Stimulated activated CD8-positive, alpha-beta memory T cell treated with anti-CD3 and anti-CD28 coated beads, Interleukin-4, amount 100 ng/mL, for 4 hours (primary cell): ENCODE results near the gene CCDC12.
A peak's percentile ranks its signal among the peaks of the same experiment; 100 is the strongest.

Experiments used
- DNase-seq, 2 donors: peaks; one replicate each; pipeline ENCODE4 v3.0.0-alpha.2; 2020; ENCODE audit warnings: low read depth in 2 of 2, low spot score in 1 of 2

Gene CCDC12

GRCh38 chr3:46976326-46977190 lies at the start of gene CCDC12:
CCDC12 (minus strand) TSS chr3:46976745; CDS start chr3:46976732, 13 bp downstream.
- peak; percentile 85 to 86 for DNase-seq

- DNase-seq: no peak
Measured at GRCh38 chr3:47024932-47025331, 48.4 kb upstream of the CCDC12 start.

- no peak for DNase-seq
Measured at GRCh38 chr3:47022641-47023071, 46.1 kb upstream of the CCDC12 start.

- DNase-seq: no peak
Measured at GRCh38 chr3:47020311-47020710, 43.8 kb upstream of the CCDC12 start.

- DNase-seq: no peak
Measured at GRCh38 chr3:47019201-47019600, 42.7 kb upstream of the CCDC12 start.

- no peak for DNase-seq
Measured at GRCh38 chr3:47018269-47018611, 41.7 kb upstream of the CCDC12 start.

GRCh38 chr3:47017504-47018268 lies 41.1 kb upstream of the CCDC12 start:
- no peak for DNase-seq

- peak in 1 of 2 donors; percentile 27 for DNase-seq
Measured at GRCh38 chr3:47016934-47017435, 40.4 kb upstream of the CCDC12 start.

- DNase-seq: no peak
Measured at GRCh38 chr3:47016086-47016933, 39.8 kb upstream of the CCDC12 start.

GRCh38 chr3:47015151-47015550 lies 38.6 kb upstream of the CCDC12 start:
- DNase-seq: no peak

GRCh38 chr3:47014036-47014435 lies 37.5 kb upstream of the CCDC12 start:
- DNase-seq: no peak

GRCh38 chr3:47013231-47013630 lies 36.7 kb upstream of the CCDC12 start:
- no peak for DNase-seq

GRCh38 chr3:47012342-47013230 lies 36.0 kb upstream of the CCDC12 start:
- DNase-seq: no peak

GRCh38 chr3:47011371-47011770 lies 34.8 kb upstream of the CCDC12 start:
- DNase-seq: no peak

- DNase-seq: no peak
Measured at GRCh38 chr3:47010910-47011309, 34.4 kb upstream of the CCDC12 start.

- DNase-seq: no peak
Measured at GRCh38 chr3:47010111-47010712, 33.7 kb upstream of the CCDC12 start.

GRCh38 chr3:47009225-47010110 lies 32.9 kb upstream of the CCDC12 start:
- DNase-seq: peak; percentile 28 to 60

GRCh38 chr3:47008851-47009224 lies 32.3 kb upstream of the CCDC12 start:
- no peak for DNase-seq
